ENCODE results near the gene GRM2.

The GRM2 gene

GRCh38 chr3:51759203-51759602 is 52.3 kb downstream of the GRM2 start:
- no peak overlapping the region for H3K27ac ChIP-seq
- no peak for TF ChIP-seq CTCF (IDR thresholded peaks at IDR 0.05)

More at GRCh38 chr3:51759203-51759602, 52.3 kb downstream of the GRM2 start:
- no peak overlapping the region for H3K4me3 ChIP-seq
- DNase-seq (ENCODE audit: low spot score) = no peak
